Measurements from ENCODE around the gene ATP1A3. TPM values are rescaled to one million over a fixed set of nuclear protein-coding genes. Genes with fewer than 3 reads are reported as not detected.

The ATP1A3 gene
- total RNA-seq, 4 donors from 2014 or later: not detected

- no peak overlapping the region for H3K4me3 ChIP-seq
- H3K9me3 ChIP-seq: no peaks in the 10 kb centered on the region
- 77 to 85% methylated on average over 8 of the region's 8 CpGs for WGBS, 2 donors
- peak overlapping the region in 1 of 4 donors; percentile 29 for H3K27ac ChIP-seq
- H3K27me3 ChIP-seq: peaks cover 0 to 30% of the 10 kb centered on the region in 2 donors
- peaks cover 0 to 21% (median 0%) of the 10 kb centered on the region in 3 donors for H3K36me3 ChIP-seq
- TF ChIP-seq, protein P1, sequence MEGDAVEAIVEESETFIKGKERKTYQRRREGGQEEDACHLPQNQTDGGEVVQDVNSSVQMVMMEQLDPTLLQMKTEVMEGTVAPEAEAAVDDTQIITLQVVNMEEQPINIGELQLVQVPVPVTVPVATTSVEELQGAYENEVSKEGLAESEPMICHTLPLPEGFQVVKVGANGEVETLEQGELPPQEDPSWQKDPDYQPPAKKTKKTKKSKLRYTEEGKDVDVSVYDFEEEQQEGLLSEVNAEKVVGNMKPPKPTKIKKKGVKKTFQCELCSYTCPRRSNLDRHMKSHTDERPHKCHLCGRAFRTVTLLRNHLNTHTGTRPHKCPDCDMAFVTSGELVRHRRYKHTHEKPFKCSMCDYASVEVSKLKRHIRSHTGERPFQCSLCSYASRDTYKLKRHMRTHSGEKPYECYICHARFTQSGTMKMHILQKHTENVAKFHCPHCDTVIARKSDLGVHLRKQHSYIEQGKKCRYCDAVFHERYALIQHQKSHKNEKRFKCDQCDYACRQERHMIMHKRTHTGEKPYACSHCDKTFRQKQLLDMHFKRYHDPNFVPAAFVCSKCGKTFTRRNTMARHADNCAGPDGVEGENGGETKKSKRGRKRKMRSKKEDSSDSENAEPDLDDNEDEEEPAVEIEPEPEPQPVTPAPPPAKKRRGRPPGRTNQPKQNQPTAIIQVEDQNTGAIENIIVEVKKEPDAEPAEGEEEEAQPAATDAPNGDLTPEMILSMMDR (IDR thresholded peaks at IDR 0.05): no peak
- TF ChIP-seq POLR2A (IDR thresholded peaks at IDR 0.05): no peak
- TF ChIP-seq EP300 (IDR thresholded peaks at IDR 0.05): no peak
- H3K4me1 ChIP-seq: peaks cover 0 to 25% (median 9%) of the 10 kb centered on the region in 4 donors
- no peak for DNase-seq (ENCODE audit: low spot score in 2 of 2)
These were observed 48.8 kb downstream of the ATP1A3 start for GRCh38 chr19:41945135-41945766.

DNA sequence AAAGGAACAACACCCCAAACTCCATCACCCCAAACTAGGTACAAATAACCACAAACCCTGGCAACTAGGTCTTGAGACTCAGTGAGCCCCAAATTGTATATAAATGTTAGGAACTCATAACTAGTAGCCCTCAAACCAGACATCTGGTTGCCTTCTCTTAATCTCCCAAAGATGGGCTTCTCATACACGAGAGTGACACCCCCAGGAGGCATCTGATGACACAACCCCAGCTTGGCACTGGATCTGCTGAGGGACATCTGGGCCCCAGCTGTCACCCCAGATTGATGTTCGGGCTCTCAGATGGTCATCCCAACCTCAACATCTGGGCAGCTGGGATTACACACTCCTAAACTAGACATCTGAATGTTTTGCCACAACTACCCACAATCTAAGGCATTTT is 49.7 kb downstream of the ATP1A3 start:
- DNase-seq (ENCODE audit: low spot score in 2 of 2): no peak
- H3K4me1 ChIP-seq: peaks cover 0 to 29% (median 14%) of the 10 kb centered on the region in 4 donors
- 59 to 73% methylated on average over 2 of the region's 2 CpGs for WGBS, 2 donors
- H3K27me3 ChIP-seq: peaks cover 0 to 39% of the 10 kb centered on the region in 2 donors
- H3K4me3 ChIP-seq: no peak overlapping the region
- no peak for TF ChIP-seq POLR2A (IDR thresholded peaks at IDR 0.05)
- TF ChIP-seq, protein P1 (IDR thresholded peaks at IDR 0.05): no peak
- TF ChIP-seq EP300 (IDR thresholded peaks at IDR 0.05): no peak
- peak overlapping the region in 1 of 4 donors; percentile 26 for H3K27ac ChIP-seq
- H3K9me3 ChIP-seq: no peaks in the 10 kb centered on the region
- peaks cover 0 to 21% (median 0%) of the 10 kb centered on the region in 3 donors for H3K36me3 ChIP-seq

DNA sequence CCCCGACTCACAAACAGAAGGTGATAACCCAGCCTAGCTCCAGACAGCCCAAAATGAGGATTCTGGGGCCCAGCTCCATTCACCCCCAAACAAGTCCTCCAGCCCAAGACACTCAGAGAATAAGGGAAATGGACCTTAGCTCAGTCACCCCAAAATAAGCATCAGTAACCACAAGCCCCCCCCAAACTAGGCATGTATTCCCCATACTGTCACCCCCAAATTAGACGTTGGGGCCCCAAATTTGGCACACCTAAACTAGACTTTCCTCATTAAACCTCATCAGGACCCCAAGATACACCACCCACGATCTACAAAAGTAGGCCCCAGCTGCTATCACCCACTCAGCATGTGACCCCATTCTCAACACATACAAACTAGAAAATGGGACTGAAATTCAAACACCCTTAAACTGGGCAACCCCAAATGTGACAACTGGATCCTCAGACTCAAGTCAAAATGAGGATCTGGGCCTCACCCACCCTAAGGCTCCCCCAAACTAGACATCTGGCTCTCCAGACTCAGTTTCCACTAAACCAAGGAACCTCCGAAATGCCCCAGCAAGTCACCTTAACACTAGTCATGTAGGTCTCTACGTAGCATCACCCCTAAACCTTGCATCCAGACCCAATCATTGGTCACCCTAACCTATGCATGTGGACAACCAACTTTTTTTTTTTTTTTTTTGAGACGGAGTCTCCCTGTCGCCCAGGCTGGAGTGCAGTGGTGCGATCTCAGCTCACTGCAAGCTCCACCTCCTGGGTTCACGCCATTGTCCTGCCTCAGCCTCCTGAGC is 52.4 kb downstream of the ATP1A3 start:
- TF ChIP-seq POLR2A (IDR thresholded peaks at IDR 0.05) (no peak), EP300 (IDR thresholded peaks at IDR 0.05) (no peak)
- TF ChIP-seq, protein P1 (IDR thresholded peaks at IDR 0.05): no peak
- Histone ChIP-seq H3K27ac (no peak overlapping the region), H3K4me1 (peaks cover 0 to 25% (median 14%) of the 10 kb centered on the region in 4 donors), H3K9me3 (no peaks in the 10 kb centered on the region), H3K4me3 (no peak overlapping the region), H3K27me3 (peaks cover 0 to 52% of the 10 kb centered on the region in 2 donors), H3K36me3 (peaks cover 0 to 14% (median 0%) of the 10 kb centered on the region in 3 donors)
- 83 to 94% methylated on average over 9 of the region's 9 CpGs for WGBS, 2 donors
- no peak for DNase-seq (ENCODE audit: low spot score in 2 of 2)

- Histone ChIP-seq H3K27ac (peak overlapping the region in 1 of 4 donors; percentile 68), H3K27me3 (peaks cover 0 to 59% of the 10 kb centered on the region in 2 donors), H3K4me1 (peaks cover 0 to 21% (median 13%) of the 10 kb centered on the region in 4 donors), H3K4me3 (peak overlapping the region; percentile 4 to 45 (median 30)), H3K9me3 (no peaks in the 10 kb centered on the region), H3K36me3 (peaks cover 0 to 14% (median 0%) of the 10 kb centered on the region in 3 donors)
- no peak for TF ChIP-seq EP300 (IDR thresholded peaks at IDR 0.05)
- TF ChIP-seq, protein P1 (IDR thresholded peaks at IDR 0.05): no peak
- TF ChIP-seq POLR2A (IDR thresholded peaks at IDR 0.05): no peak
- no peak for DNase-seq (ENCODE audit: low spot score in 2 of 2)
- WGBS, 2 donors: 6 to 10% methylated on average over 45 to 48 of the region's 53 CpGs
These were observed 53.2 kb downstream of the ATP1A3 start for GRCh38 chr19:41940731-41941409.
